Prostate gland (tissue), 2 donors: Measurements from ENCODE around the gene APBB1.

Source experiments
- POLR2A ChIP-seq: fragments of 450-650 bp; IDR thresholded peaks from one replicate; pipeline ENCODE4 v1.6.1; 2016; ENCODE audit warnings: antibody characterized with exemption, mild to moderate bottlenecking
- POLR2AphosphoS5 ChIP-seq: sonication (generic); formaldehyde crosslinking; IDR thresholded peaks from one replicate; pipeline ENCODE4 v1.6.1; 2017; ENCODE audit warnings: antibody characterized with exemption
- TF ChIP-seq, protein P1 (sequence below), 4 experiments: fragments of 200-600 bp in 2 of 4; fragments of 450-650 bp in 2 of 4; sonication (generic) in 2 of 4; IDR thresholded peaks; 1 replicate in 3 of 4; 2 replicates in 1 of 4; pipeline ENCODE4 v1.5.1; 2016 to 2019; ENCODE audit warnings: antibody characterized with exemption in 4 of 4, mild to moderate bottlenecking in 2 of 4, moderate library complexity in 2 of 4

DNA sequence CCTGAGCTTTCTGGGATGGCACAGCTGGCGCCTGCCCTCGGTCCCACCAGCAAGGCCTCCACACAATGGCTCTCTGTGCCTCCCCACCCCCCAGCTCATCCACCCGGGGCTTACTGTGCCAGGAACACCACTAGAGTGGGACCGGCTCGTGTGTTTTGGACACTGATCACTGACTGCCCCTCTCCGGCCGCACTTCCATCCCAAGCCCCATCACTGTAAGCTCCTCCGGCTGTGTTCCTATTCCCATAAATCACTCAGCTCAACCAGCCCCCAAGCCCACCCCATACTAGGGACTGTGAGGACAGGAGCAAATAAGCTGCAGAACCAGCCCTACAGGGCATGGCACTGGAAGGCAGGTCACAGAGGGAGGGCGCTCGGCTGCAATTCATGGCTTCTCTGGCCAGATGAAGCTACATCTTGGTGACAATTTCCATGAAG is 7.3 kb downstream of the APBB1 start:
- TF ChIP-seq, protein P1, sequence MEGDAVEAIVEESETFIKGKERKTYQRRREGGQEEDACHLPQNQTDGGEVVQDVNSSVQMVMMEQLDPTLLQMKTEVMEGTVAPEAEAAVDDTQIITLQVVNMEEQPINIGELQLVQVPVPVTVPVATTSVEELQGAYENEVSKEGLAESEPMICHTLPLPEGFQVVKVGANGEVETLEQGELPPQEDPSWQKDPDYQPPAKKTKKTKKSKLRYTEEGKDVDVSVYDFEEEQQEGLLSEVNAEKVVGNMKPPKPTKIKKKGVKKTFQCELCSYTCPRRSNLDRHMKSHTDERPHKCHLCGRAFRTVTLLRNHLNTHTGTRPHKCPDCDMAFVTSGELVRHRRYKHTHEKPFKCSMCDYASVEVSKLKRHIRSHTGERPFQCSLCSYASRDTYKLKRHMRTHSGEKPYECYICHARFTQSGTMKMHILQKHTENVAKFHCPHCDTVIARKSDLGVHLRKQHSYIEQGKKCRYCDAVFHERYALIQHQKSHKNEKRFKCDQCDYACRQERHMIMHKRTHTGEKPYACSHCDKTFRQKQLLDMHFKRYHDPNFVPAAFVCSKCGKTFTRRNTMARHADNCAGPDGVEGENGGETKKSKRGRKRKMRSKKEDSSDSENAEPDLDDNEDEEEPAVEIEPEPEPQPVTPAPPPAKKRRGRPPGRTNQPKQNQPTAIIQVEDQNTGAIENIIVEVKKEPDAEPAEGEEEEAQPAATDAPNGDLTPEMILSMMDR (IDR thresholded peaks at IDR 0.05), result no peak
- no peak for TF ChIP-seq POLR2AphosphoS5
- TF ChIP-seq POLR2A, result no peak
